ENCODE data around the gene RBM23.

RBM23 gene

DNA sequence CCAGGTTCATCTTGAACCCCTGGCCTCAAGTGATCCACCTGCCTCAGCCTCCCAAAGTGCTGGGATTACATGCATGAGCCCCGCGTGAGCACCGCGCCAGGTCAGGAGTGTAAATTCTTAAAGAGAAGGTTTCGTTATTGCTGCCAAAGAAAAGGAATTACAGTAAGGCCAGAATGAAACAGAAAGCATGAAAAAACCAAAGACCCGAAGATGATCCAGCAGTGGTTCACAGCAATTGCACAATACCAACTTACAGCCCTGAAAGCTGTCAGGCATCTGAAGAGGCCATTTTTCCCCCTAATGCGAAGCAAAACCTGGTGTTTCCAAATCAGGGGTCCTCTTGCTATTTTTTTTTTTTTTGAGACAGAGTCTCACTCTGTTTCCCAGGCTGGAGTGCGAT, 10.3 kb downstream of the RBM23 start:
- Histone ChIP-seq H3K4me3 (ENCODE audit: low read depth, low read length, poor library complexity, severe bottlenecking) (no peak overlapping the region), H3K4me2 (ENCODE audit: low read length) (no peak overlapping the region)

GRCh38 chr14:22907429-22907828, 11.5 kb downstream of the RBM23 start:
- H3K4me2 ChIP-seq (ENCODE audit: low read length), result no peak overlapping the region
- H3K9ac ChIP-seq (ENCODE audit: low read length), result no peak overlapping the region
- peaks cover 16% of the 10 kb centered on the region for H3K79me2 ChIP-seq (ENCODE audit: insufficient read depth, low read length)
- peaks cover 91% of the 10 kb centered on the region for H3K36me3 ChIP-seq (ENCODE audit: insufficient read depth, low read length)
- H3K9me2 ChIP-seq (ENCODE audit: low read depth, low read length), result no peaks in the 10 kb centered on the region
- TF ChIP-seq, protein P1, sequence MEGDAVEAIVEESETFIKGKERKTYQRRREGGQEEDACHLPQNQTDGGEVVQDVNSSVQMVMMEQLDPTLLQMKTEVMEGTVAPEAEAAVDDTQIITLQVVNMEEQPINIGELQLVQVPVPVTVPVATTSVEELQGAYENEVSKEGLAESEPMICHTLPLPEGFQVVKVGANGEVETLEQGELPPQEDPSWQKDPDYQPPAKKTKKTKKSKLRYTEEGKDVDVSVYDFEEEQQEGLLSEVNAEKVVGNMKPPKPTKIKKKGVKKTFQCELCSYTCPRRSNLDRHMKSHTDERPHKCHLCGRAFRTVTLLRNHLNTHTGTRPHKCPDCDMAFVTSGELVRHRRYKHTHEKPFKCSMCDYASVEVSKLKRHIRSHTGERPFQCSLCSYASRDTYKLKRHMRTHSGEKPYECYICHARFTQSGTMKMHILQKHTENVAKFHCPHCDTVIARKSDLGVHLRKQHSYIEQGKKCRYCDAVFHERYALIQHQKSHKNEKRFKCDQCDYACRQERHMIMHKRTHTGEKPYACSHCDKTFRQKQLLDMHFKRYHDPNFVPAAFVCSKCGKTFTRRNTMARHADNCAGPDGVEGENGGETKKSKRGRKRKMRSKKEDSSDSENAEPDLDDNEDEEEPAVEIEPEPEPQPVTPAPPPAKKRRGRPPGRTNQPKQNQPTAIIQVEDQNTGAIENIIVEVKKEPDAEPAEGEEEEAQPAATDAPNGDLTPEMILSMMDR (IDR thresholded peaks at IDR 0.05; ENCODE audit: low read length), result no peak
- TF ChIP-seq EZH2 (IDR thresholded peaks at IDR 0.05; ENCODE audit: borderline replicate concordance, low read length), result no peak
- H3K27ac ChIP-seq (ENCODE audit: low read depth, low read length, poor library complexity, severe bottlenecking), result no peak overlapping the region
- H3K4me1 ChIP-seq (ENCODE audit: insufficient read depth, low read length, severe bottlenecking), result no peaks in the 10 kb centered on the region
- no peaks in the 10 kb centered on the region for H3K27me3 ChIP-seq (ENCODE audit: insufficient read depth, low read length)
- H3K9me3 ChIP-seq (ENCODE audit: low read length), result no peaks in the 10 kb centered on the region
- H2AFZ ChIP-seq (ENCODE audit: low read length), result no peak overlapping the region
- no peaks in the 10 kb centered on the region for H4K20me1 ChIP-seq (ENCODE audit: insufficient read depth, low read length)
- no peak overlapping the region for H3K4me3 ChIP-seq (ENCODE audit: low read depth, low read length, poor library complexity, severe bottlenecking)
- H3F3A ChIP-seq (ENCODE audit: insufficient read depth, low read length), result no peaks in the 10 kb centered on the region

More for the DNA sequence above, 10.3 kb downstream of the RBM23 start:
- H3K27me3 ChIP-seq (ENCODE audit: insufficient read depth, low read length), result no peaks in the 10 kb centered on the region
- no peaks in the 10 kb centered on the region for H3K4me1 ChIP-seq (ENCODE audit: insufficient read depth, low read length, severe bottlenecking)
- no peak overlapping the region for H3K9ac ChIP-seq (ENCODE audit: low read length)
- no peaks in the 10 kb centered on the region for H3F3A ChIP-seq (ENCODE audit: insufficient read depth, low read length)
- peaks cover 83% of the 10 kb centered on the region for H3K36me3 ChIP-seq (ENCODE audit: insufficient read depth, low read length)
- H3K9me2 ChIP-seq (ENCODE audit: low read depth, low read length), result no peaks in the 10 kb centered on the region
- no peak overlapping the region for H2AFZ ChIP-seq (ENCODE audit: low read length)
- peaks cover 25% of the 10 kb centered on the region for H3K79me2 ChIP-seq (ENCODE audit: insufficient read depth, low read length)
- H4K20me1 ChIP-seq (ENCODE audit: insufficient read depth, low read length), result no peaks in the 10 kb centered on the region
- no peaks in the 10 kb centered on the region for H3K9me3 ChIP-seq (ENCODE audit: low read length)
- TF ChIP-seq EZH2 (IDR thresholded peaks at IDR 0.05; ENCODE audit: borderline replicate concordance, low read length), result no peak
- TF ChIP-seq, protein P1 (IDR thresholded peaks at IDR 0.05; ENCODE audit: low read length), result no peak
- no peak overlapping the region for H3K27ac ChIP-seq (ENCODE audit: low read depth, low read length, poor library complexity, severe bottlenecking)

GRCh38 chr14:22906073-22906472, 12.9 kb downstream of the RBM23 start:
- TF ChIP-seq EZH2 (IDR thresholded peaks at IDR 0.05; ENCODE audit: borderline replicate concordance, low read length), result no peak
- TF ChIP-seq, protein P1 (IDR thresholded peaks at IDR 0.05; ENCODE audit: low read length), result no peak
- H2AFZ ChIP-seq (ENCODE audit: low read length), result no peak overlapping the region
- peaks cover 92% of the 10 kb centered on the region for H3K36me3 ChIP-seq (ENCODE audit: insufficient read depth, low read length)
- no peaks in the 10 kb centered on the region for H3K9me2 ChIP-seq (ENCODE audit: low read depth, low read length)
- H3K27ac ChIP-seq (ENCODE audit: low read depth, low read length, poor library complexity, severe bottlenecking), result no peak overlapping the region
- no peaks in the 10 kb centered on the region for H4K20me1 ChIP-seq (ENCODE audit: insufficient read depth, low read length)
- no peak overlapping the region for H3K4me3 ChIP-seq (ENCODE audit: low read depth, low read length, poor library complexity, severe bottlenecking)
- peaks cover 2% of the 10 kb centered on the region; the same call in 1 of the 2 replicates for H3K79me2 ChIP-seq (ENCODE audit: insufficient read depth, low read length)
- H3K4me1 ChIP-seq (ENCODE audit: insufficient read depth, low read length, severe bottlenecking), result no peaks in the 10 kb centered on the region
- no peaks in the 10 kb centered on the region for H3F3A ChIP-seq (ENCODE audit: insufficient read depth, low read length)
- no peak overlapping the region for H3K9ac ChIP-seq (ENCODE audit: low read length)
- no peak overlapping the region for H3K4me2 ChIP-seq (ENCODE audit: low read length)
- H3K9me3 ChIP-seq (ENCODE audit: low read length), result no peaks in the 10 kb centered on the region
- H3K27me3 ChIP-seq (ENCODE audit: insufficient read depth, low read length), result no peaks in the 10 kb centered on the region
